DOHH2 (cell line): ENCODE data around the gene CUBN.

Experiments
- EZH2phosphoT487 ChIP-seq: fragments of 200-600 bp; sonication (generic); IDR thresholded peaks from 2 replicates; pipeline ENCODE4 v1.6.1; 2017; ENCODE audit warnings: borderline replicate concordance, mild to moderate bottlenecking, antibody characterized with exemption, low read length, moderate library complexity, mixed read lengths
- TF ChIP-seq, protein P1 (sequence below): fragments of 200-600 bp; sonication (generic); IDR thresholded peaks from one replicate; pipeline ENCODE4 v1.5.1; 2014; ENCODE audit warnings: antibody characterized with exemption, mild to moderate bottlenecking, low read depth, low read length; ENCODE audit not compliant: poor library complexity, severe bottlenecking

DNA sequence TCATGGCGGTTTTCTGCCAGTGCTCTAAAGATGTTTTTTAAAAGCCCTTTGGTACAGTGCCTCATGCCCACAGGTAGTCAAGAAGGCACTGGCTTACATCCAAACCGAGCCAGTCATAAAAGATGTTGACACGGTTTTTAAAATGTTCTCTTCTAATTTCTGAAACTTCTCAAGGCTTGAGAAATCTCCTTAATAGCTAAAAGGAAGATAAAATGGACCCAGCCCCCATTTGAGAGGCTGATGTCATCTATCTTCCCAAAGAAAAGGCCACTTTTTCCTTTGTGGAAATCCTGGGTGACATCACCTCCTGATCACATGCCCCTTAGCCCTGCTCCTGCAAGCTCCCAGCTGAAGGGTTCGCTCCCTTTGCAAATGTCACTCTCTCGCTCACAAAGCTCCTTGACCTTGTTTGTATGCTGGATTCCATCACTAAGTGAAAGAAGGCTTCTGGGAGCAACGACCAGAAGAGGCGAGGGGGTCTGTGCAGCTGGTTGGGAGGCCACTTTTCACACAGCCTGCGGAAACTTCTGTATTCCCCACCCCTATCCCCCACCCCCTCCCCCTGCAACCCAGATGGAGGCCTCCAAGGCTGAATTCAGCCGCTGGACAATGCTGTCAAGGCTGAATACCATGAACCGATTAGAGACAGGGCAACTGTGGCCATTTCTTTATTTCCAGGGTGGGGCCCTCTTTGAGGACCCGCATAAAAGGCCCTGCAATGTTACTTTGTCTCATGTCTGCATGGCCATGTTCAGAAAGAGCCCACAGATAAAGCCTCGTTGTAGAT lies 122.8 kb downstream of the CUBN start:
- TF ChIP-seq, protein P1, sequence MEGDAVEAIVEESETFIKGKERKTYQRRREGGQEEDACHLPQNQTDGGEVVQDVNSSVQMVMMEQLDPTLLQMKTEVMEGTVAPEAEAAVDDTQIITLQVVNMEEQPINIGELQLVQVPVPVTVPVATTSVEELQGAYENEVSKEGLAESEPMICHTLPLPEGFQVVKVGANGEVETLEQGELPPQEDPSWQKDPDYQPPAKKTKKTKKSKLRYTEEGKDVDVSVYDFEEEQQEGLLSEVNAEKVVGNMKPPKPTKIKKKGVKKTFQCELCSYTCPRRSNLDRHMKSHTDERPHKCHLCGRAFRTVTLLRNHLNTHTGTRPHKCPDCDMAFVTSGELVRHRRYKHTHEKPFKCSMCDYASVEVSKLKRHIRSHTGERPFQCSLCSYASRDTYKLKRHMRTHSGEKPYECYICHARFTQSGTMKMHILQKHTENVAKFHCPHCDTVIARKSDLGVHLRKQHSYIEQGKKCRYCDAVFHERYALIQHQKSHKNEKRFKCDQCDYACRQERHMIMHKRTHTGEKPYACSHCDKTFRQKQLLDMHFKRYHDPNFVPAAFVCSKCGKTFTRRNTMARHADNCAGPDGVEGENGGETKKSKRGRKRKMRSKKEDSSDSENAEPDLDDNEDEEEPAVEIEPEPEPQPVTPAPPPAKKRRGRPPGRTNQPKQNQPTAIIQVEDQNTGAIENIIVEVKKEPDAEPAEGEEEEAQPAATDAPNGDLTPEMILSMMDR = no peak
- TF ChIP-seq EZH2phosphoT487 = no peak
